Loucy (cell line): ENCODE data around the gene CACNA1B.

Source experiments
- H2AFZ ChIP-seq: fragments of 200-600 bp; sonication (generic); 2 replicates; pipeline ENCODE4 v1.6.0; 2016; ENCODE audit warnings: antibody characterized with exemption, mild to moderate bottlenecking, low read length, moderate library complexity
- H3F3A ChIP-seq: fragments of 200-600 bp; 2 replicates; pipeline ENCODE4 v1.6.0; 2016; ENCODE audit warnings: antibody characterized with exemption, low read depth, mild to moderate bottlenecking
- H3K27me3 ChIP-seq: fragments of 200-600 bp; sonication (generic); 2 replicates; pipeline ENCODE4 v1.6.1; 2014; ENCODE audit warnings: low read length, mild to moderate bottlenecking; ENCODE audit not compliant: insufficient read depth, poor library complexity, severe bottlenecking
- H3K36me3 ChIP-seq: fragments of 200-600 bp; sonication (generic); 2 replicates; pipeline ENCODE4 v1.6.1; 2016; ENCODE audit warnings: low read length; ENCODE audit not compliant: insufficient read depth
- H3K4me1 ChIP-seq: fragments of 200-600 bp; sonication (generic); 2 replicates; pipeline ENCODE4 v1.5.1; 2014; ENCODE audit warnings: low read length, mild to moderate bottlenecking; ENCODE audit not compliant: insufficient read depth, poor library complexity, severe bottlenecking
- H3K4me2 ChIP-seq: fragments of 200-600 bp; sonication (generic); 2 replicates; pipeline ENCODE4 v1.6.0; 2014; ENCODE audit warnings: antibody characterized with exemption, low read length, low read depth, mild to moderate bottlenecking; ENCODE audit not compliant: poor library complexity, severe bottlenecking
- H3K4me3 ChIP-seq: fragments of 200-600 bp; sonication (generic); 2 replicates; pipeline ENCODE4 v1.5.1; 2014; ENCODE audit warnings: low read length, mild to moderate bottlenecking, mixed read lengths; ENCODE audit not compliant: poor library complexity, severe bottlenecking
- H3K79me2 ChIP-seq: fragments of 200-600 bp; sonication (generic); 2 replicates; pipeline ENCODE4 v1.6.1; 2014; ENCODE audit warnings: low read length; ENCODE audit not compliant: insufficient read depth
- H3K9ac ChIP-seq: fragments of 200-600 bp; sonication (generic); 2 replicates; pipeline ENCODE4 v1.6.0; 2014; ENCODE audit warnings: mild to moderate bottlenecking, low read depth, low read length, moderate library complexity; ENCODE audit not compliant: poor library complexity, severe bottlenecking
- H3K9me2 ChIP-seq: fragments of 200-600 bp; sonication (generic); replicated peaks from 2 replicates; pipeline ENCODE4 v1.6.1; 2016; ENCODE audit warnings: low read depth, low read length, mixed read lengths
- H3K9me3 ChIP-seq: fragments of 200-600 bp; sonication (generic); 2 replicates; pipeline ENCODE4 v1.6.1; 2014; ENCODE audit warnings: mild to moderate bottlenecking, antibody characterized with exemption, low read length, low read depth; ENCODE audit not compliant: insufficient read depth
- H4K20me1 ChIP-seq: fragments of 200-600 bp; sonication (generic); 2 replicates; pipeline ENCODE4 v1.6.0; 2014; ENCODE audit warnings: antibody characterized with exemption, low read length, mild to moderate bottlenecking; ENCODE audit not compliant: insufficient read depth, poor library complexity, severe bottlenecking
- EZH2phosphoT487 ChIP-seq: fragments of 200-600 bp; IDR thresholded peaks from 2 replicates; pipeline ENCODE4 v1.6.1; 2018; ENCODE audit warnings: antibody characterized with exemption, mild to moderate bottlenecking, moderate library complexity, borderline replicate concordance
- TF ChIP-seq, protein P1 (sequence below): fragments of 200-600 bp; sonication (generic); conservative IDR thresholded peaks from 2 replicates; pipeline ENCODE4 v1.5.1; 2014; ENCODE audit warnings: mild to moderate bottlenecking, antibody characterized with exemption, low read length

CACNA1B gene

GRCh38 chr9:138057726-138058125 lies 180.1 kb downstream of the CACNA1B start:
- Histone ChIP-seq H4K20me1 (no peaks in the 10 kb centered on the region), H3K27me3 (no peaks in the 10 kb centered on the region), H3K36me3 (no peaks in the 10 kb centered on the region), H3K4me2 (no peak overlapping the region), H3K4me1 (no peaks in the 10 kb centered on the region), H3K9me2 (no peaks in the 10 kb centered on the region), H2AFZ (no peak overlapping the region), H3K4me3 (no peak overlapping the region), H3F3A (no peaks in the 10 kb centered on the region), H3K79me2 (no peaks in the 10 kb centered on the region), H3K9me3 (peaks cover 43% of the 10 kb centered on the region; the same call in 1 of the 2 replicates), H3K9ac (no peak overlapping the region)
- TF ChIP-seq, protein P1, sequence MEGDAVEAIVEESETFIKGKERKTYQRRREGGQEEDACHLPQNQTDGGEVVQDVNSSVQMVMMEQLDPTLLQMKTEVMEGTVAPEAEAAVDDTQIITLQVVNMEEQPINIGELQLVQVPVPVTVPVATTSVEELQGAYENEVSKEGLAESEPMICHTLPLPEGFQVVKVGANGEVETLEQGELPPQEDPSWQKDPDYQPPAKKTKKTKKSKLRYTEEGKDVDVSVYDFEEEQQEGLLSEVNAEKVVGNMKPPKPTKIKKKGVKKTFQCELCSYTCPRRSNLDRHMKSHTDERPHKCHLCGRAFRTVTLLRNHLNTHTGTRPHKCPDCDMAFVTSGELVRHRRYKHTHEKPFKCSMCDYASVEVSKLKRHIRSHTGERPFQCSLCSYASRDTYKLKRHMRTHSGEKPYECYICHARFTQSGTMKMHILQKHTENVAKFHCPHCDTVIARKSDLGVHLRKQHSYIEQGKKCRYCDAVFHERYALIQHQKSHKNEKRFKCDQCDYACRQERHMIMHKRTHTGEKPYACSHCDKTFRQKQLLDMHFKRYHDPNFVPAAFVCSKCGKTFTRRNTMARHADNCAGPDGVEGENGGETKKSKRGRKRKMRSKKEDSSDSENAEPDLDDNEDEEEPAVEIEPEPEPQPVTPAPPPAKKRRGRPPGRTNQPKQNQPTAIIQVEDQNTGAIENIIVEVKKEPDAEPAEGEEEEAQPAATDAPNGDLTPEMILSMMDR = no peak
- TF ChIP-seq EZH2phosphoT487 = no peak

GRCh38 chr9:138058181-138058580 lies 180.6 kb downstream of the CACNA1B start:
- Histone ChIP-seq H3K4me3 (no peak overlapping the region), H3K9me3 (peaks cover 44% of the 10 kb centered on the region; the same call in 1 of the 2 replicates), H4K20me1 (no peaks in the 10 kb centered on the region), H3K9ac (no peak overlapping the region), H2AFZ (no peak overlapping the region), H3K27me3 (no peaks in the 10 kb centered on the region), H3K79me2 (no peaks in the 10 kb centered on the region), H3F3A (no peaks in the 10 kb centered on the region), H3K36me3 (no peaks in the 10 kb centered on the region), H3K4me1 (no peaks in the 10 kb centered on the region), H3K9me2 (no peaks in the 10 kb centered on the region), H3K4me2 (no peak overlapping the region)
- TF ChIP-seq EZH2phosphoT487 = no peak

DNA sequence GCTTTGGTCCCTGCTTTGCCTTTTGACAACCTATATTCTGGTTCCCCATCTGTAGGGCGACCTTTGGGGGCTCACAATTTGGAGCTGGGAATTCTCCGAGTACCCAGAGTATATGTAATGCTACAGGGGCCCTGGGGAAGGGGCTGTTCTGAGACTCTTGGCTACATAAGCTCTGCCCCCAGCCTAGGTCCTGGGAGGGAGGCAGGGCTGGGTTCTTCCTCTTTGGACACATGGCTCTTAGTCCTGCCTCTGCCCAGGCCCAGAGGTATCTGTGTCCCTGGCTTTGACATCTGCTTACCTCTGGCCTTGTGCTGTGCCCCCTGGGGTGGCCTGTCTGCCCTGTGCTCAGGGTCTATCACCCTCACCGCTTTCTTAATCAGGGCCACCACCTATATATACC lies 181.6 kb downstream of the CACNA1B start:
- Histone ChIP-seq H3K9me3 (peaks cover 45% of the 10 kb centered on the region; the same call in 1 of the 2 replicates), H2AFZ (no peak overlapping the region), H3K4me2 (no peak overlapping the region), H3K27me3 (no peaks in the 10 kb centered on the region), H3K9ac (no peak overlapping the region), H4K20me1 (no peaks in the 10 kb centered on the region), H3K36me3 (no peaks in the 10 kb centered on the region), H3K4me1 (no peaks in the 10 kb centered on the region), H3K9me2 (no peaks in the 10 kb centered on the region), H3F3A (no peaks in the 10 kb centered on the region), H3K4me3 (no peak overlapping the region), H3K79me2 (no peaks in the 10 kb centered on the region)
- no peak for TF ChIP-seq EZH2phosphoT487
- TF ChIP-seq, protein P1 = no peak

DNA sequence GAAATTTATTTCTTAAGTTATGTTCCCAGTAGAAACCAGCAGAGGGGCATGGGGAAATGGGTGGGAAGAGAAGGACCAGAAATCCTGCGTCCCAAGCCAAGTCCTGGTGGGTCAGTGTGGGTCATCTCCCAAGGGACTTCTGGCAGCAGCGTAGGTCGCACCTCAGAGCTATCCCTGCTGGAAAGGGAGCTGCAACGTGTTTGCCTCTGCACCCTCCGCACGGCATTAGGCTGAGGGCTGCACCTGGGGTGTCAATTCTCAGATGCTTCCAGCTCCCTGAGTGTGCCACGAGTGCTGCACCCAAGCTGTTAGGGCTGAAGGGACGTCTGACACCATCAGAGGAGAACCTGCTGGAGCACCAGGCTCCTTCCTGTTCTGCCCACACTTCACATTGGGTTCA lies 182.8 kb downstream of the CACNA1B start:
- Histone ChIP-seq H3K9ac (no peak overlapping the region), H3K4me2 (no peak overlapping the region), H3K9me2 (no peaks in the 10 kb centered on the region), H3F3A (no peaks in the 10 kb centered on the region), H3K79me2 (no peaks in the 10 kb centered on the region), H3K9me3 (peaks cover 50% of the 10 kb centered on the region; the same call in 1 of the 2 replicates), H4K20me1 (no peaks in the 10 kb centered on the region), H2AFZ (no peak overlapping the region), H3K27me3 (no peaks in the 10 kb centered on the region), H3K4me1 (no peaks in the 10 kb centered on the region), H3K4me3 (no peak overlapping the region), H3K36me3 (no peaks in the 10 kb centered on the region)
- TF ChIP-seq, protein P1 = no peak
- TF ChIP-seq EZH2phosphoT487 = no peak
